ENCODE measurements around the gene KHDC1L. TPM values are rescaled to one million over a fixed set of nuclear protein-coding genes. Genes with fewer than 3 reads are reported as not detected.
"Not testable (repeated sequence)": the region's sequence is repeated elsewhere in the genome, so short reads cannot be mapped to it uniquely, and the experiment has no call there.

Gene KHDC1L
- total and polyA plus RNA-seq, 7 donors, result not detected

GRCh38 chr6:73234733-73235132 is 9.4 kb upstream of the KHDC1L start:
- Histone ChIP-seq H3K4me3 (no peak overlapping the region), H3K36me3 (no peaks in the 10 kb centered on the region), H3K27ac (no peak overlapping the region), H3K4me1 (no peaks in the 10 kb centered on the region), H3K27me3 (no peaks in the 10 kb centered on the region), H3K9me3 (no peaks in the 10 kb centered on the region)
- intact Hi-C loops (cut with DNase I), result no loop called here
- 83 to 94% methylated on average over 1 of the region's 1 CpG for WGBS, 2 donors
- no peak for DNase-seq
- TF ChIP-seq POLR2A (IDR thresholded peaks at IDR 0.05), result no peak
- TF ChIP-seq POLR2AphosphoS5 (IDR thresholded peaks at IDR 0.05), result no peak
- TF ChIP-seq EP300 (IDR thresholded peaks at IDR 0.05), result no peak
- TF ChIP-seq CTCF (IDR thresholded peaks at IDR 0.05), result no peak

DNA sequence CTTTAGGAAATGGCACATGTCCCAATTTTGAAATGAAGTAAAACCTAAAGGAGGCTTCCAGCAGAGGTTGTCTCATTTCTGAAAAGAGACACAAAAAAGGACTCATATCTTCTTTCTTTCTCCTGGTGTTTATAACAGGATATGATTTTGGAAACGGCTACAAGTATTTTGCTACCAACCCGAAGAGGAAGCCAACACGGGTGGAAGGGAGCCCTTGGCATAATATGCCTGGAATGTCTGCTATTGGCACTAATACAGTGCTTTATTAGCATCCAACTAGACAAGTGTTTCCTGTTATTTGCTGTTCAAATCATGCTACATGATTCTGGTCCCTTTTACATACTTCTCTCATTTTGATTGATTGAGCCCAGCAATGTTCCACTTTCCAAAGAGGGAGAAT is 8.7 kb upstream of the KHDC1L start:
- DNase-seq; H3K4me3 ChIP-seq; H3K36me3 ChIP-seq; H3K4me1 ChIP-seq; intact Hi-C loops (cut with DNase I); H3K27ac ChIP-seq; H3K9me3 ChIP-seq; H3K27me3 ChIP-seq: not testable (repeated sequence)
- 68 to 71% methylated on average over 3 of the region's 3 CpGs for WGBS, 2 donors

GRCh38 chr6:73233048-73233447 is 7.8 kb upstream of the KHDC1L start:
- H3K4me3 ChIP-seq, result no peak overlapping the region
- H3K27ac ChIP-seq, result no peak overlapping the region
- H3K9me3 ChIP-seq, result no peaks in the 10 kb centered on the region
- no peak for DNase-seq
- TF ChIP-seq POLR2AphosphoS5 (IDR thresholded peaks at IDR 0.05), result no peak
- TF ChIP-seq CTCF (IDR thresholded peaks at IDR 0.05), result no peak
- no peak for TF ChIP-seq EP300 (IDR thresholded peaks at IDR 0.05)
- no peak for TF ChIP-seq POLR2A (IDR thresholded peaks at IDR 0.05)
- no peaks in the 10 kb centered on the region for H3K4me1 ChIP-seq
- intact Hi-C loops (cut with DNase I), result no loop called here
- no peaks in the 10 kb centered on the region for H3K27me3 ChIP-seq
- H3K36me3 ChIP-seq, result no peaks in the 10 kb centered on the region
- 82 to 85% methylated on average over 6 of the region's 6 CpGs for WGBS, 2 donors

- no peak for TF ChIP-seq CTCF (IDR thresholded peaks at IDR 0.05)
- TF ChIP-seq POLR2A (IDR thresholded peaks at IDR 0.05), result no peak
- TF ChIP-seq POLR2AphosphoS5 (IDR thresholded peaks at IDR 0.05), result no peak
- TF ChIP-seq EP300 (IDR thresholded peaks at IDR 0.05), result no peak
- DNase-seq, result no peak
These were observed 6.7 kb upstream of the KHDC1L start for GRCh38 chr6:73231986-73232391.

GRCh38 chr6:73227606-73228255 is 2.4 kb upstream of the KHDC1L start:
- Histone ChIP-seq H3K27me3 (no peaks in the 10 kb centered on the region), H3K4me1 (no peaks in the 10 kb centered on the region), H3K27ac (no peak overlapping the region), H3K4me3 (no peak overlapping the region), H3K9me3 (no peaks in the 10 kb centered on the region), H3K36me3 (no peaks in the 10 kb centered on the region)
- WGBS, 2 donors, result 83 to 91% methylated on average over 3 of the region's 3 CpGs
- no peak for TF ChIP-seq POLR2A (IDR thresholded peaks at IDR 0.05)
- no peak for TF ChIP-seq EP300 (IDR thresholded peaks at IDR 0.05)
- TF ChIP-seq CTCF (IDR thresholded peaks at IDR 0.05), result no peak
- DNase-seq, result no peak
- intact Hi-C loops (cut with DNase I), result no loop called here

More at GRCh38 chr6:73231986-73232391, 6.7 kb upstream of the KHDC1L start:
- H3K27ac ChIP-seq, result no peak overlapping the region
- H3K4me1 ChIP-seq, result no peaks in the 10 kb centered on the region
- H3K27me3 ChIP-seq, result no peaks in the 10 kb centered on the region
- no peaks in the 10 kb centered on the region for H3K36me3 ChIP-seq
- H3K9me3 ChIP-seq, result no peaks in the 10 kb centered on the region
- WGBS, 2 donors, result 25 to 36% methylated on average over 1 of the region's 1 CpG
- intact Hi-C loops (cut with DNase I), result no loop called here
- no peak overlapping the region for H3K4me3 ChIP-seq

All from sigmoid colon (tissue), 7 donors.